Breast epithelium (tissue), 3 donors: Measurements from ENCODE around the gene DOCK6.

Source experiments
- POLR2A ChIP-seq: fragments of 450-650 bp; IDR thresholded peaks from one replicate; pipeline ENCODE4 v1.6.1; 2016; ENCODE audit warnings: antibody characterized with exemption, mild to moderate bottlenecking, moderate library complexity
- POLR2AphosphoS5 ChIP-seq, 3 donors: sonication (generic); formaldehyde crosslinking; IDR thresholded peaks; one replicate each; pipeline ENCODE4 v1.6.1; 2017; ENCODE audit warnings: antibody characterized with exemption in 3 of 3
- TF ChIP-seq, protein P1 (sequence below), 3 donors: fragments of 450-650 bp; IDR thresholded peaks; one replicate each; pipeline ENCODE4 v1.5.1; 2016 to 2017; ENCODE audit warnings: antibody characterized with exemption in 3 of 3, mild to moderate bottlenecking in 3 of 3, moderate library complexity in 3 of 3

DNA sequence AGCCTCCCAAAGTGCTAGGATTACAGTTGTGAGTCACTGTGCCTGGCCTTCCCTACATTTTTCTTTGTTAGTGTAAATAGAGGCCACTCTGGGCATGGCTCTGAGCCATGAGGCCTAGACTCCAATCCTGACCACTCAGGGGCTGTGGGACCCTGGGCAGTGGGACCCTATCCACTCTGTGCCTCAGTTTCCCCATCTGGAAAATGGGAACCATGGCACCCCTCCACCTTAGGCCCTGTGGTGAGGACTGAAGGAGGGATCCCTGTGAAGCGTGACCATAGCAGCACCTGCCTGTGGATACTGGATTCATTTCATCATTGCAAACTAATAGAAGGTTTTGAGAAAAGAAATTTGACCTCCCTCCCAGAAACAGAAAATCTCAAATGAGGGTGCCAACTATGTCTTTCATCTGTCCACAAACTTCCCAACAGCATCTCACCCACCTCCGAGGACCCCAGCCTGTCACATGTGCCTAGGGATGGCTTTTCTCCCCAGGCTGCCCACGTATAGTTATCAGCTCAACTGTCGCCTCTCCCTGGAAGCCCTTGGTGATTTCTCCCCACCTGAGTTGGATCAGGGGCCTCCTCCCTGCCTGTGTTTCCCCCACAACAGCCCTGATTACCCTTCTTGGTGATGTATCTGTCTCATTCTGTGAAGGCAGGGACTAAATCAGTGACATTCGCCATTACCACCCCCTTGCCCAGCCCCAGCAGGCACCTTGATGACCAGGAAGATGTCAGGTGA, 17.3 kb downstream of the DOCK6 start:
- TF ChIP-seq, protein P1, sequence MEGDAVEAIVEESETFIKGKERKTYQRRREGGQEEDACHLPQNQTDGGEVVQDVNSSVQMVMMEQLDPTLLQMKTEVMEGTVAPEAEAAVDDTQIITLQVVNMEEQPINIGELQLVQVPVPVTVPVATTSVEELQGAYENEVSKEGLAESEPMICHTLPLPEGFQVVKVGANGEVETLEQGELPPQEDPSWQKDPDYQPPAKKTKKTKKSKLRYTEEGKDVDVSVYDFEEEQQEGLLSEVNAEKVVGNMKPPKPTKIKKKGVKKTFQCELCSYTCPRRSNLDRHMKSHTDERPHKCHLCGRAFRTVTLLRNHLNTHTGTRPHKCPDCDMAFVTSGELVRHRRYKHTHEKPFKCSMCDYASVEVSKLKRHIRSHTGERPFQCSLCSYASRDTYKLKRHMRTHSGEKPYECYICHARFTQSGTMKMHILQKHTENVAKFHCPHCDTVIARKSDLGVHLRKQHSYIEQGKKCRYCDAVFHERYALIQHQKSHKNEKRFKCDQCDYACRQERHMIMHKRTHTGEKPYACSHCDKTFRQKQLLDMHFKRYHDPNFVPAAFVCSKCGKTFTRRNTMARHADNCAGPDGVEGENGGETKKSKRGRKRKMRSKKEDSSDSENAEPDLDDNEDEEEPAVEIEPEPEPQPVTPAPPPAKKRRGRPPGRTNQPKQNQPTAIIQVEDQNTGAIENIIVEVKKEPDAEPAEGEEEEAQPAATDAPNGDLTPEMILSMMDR (IDR thresholded peaks at IDR 0.05): no peak
- no peak for TF ChIP-seq POLR2A
- TF ChIP-seq POLR2AphosphoS5 (IDR thresholded peaks at IDR 0.05): no peak
